ENCODE results near the gene HEG1.

HEG1 gene

GRCh38 chr3:125001557-125002413, 54.0 kb downstream of the HEG1 start:
- Histone ChIP-seq H3K27me3 (ENCODE audit: insufficient read depth, poor library complexity, severe bottlenecking) (no peaks in the 10 kb centered on the region), H3K9me3 (ENCODE audit: severe bottlenecking) (no peaks in the 10 kb centered on the region), H3K27ac (ENCODE audit: poor library complexity, severe bottlenecking) (no peak overlapping the region), H3K36me3 (ENCODE audit: low read depth) (peaks cover 69% of the 10 kb centered on the region), H3K4me3 (ENCODE audit: severe bottlenecking) (no peak overlapping the region), H3K4me1 (ENCODE audit: insufficient read depth, poor library complexity, severe bottlenecking) (no peaks in the 10 kb centered on the region)
- no peak for TF ChIP-seq CTCF (IDR thresholded peaks at IDR 0.05; ENCODE audit: poor library complexity, severe bottlenecking)
- ATAC-seq (ENCODE audit: low read depth), result no peak
- DNase-seq (ENCODE audit: low spot score), result no peak

- Histone ChIP-seq H3K27me3 (ENCODE audit: insufficient read depth, poor library complexity, severe bottlenecking) (no peaks in the 10 kb centered on the region), H3K27ac (ENCODE audit: poor library complexity, severe bottlenecking) (no peak overlapping the region), H3K9me3 (ENCODE audit: severe bottlenecking) (no peaks in the 10 kb centered on the region), H3K4me3 (ENCODE audit: severe bottlenecking) (no peak overlapping the region), H3K36me3 (ENCODE audit: low read depth) (peaks cover 66% of the 10 kb centered on the region), H3K4me1 (ENCODE audit: insufficient read depth, poor library complexity, severe bottlenecking) (no peaks in the 10 kb centered on the region)
- ATAC-seq (ENCODE audit: low read depth), result no peak
- DNase-seq (ENCODE audit: low spot score), result no peak
- TF ChIP-seq CTCF (IDR thresholded peaks at IDR 0.05; ENCODE audit: poor library complexity, severe bottlenecking), result no peak
Observed at GRCh38 chr3:125000661-125001060, 55.1 kb downstream of the HEG1 start.

GRCh38 chr3:124999897-125000435, 55.8 kb downstream of the HEG1 start:
- H3K27ac ChIP-seq (ENCODE audit: poor library complexity, severe bottlenecking), result no peak overlapping the region
- TF ChIP-seq CTCF (IDR thresholded peaks at IDR 0.05; ENCODE audit: poor library complexity, severe bottlenecking), result no peak
- H3K36me3 ChIP-seq (ENCODE audit: low read depth), result peaks cover 69% of the 10 kb centered on the region
- ATAC-seq (ENCODE audit: low read depth), result no peak
- no peak overlapping the region for H3K4me3 ChIP-seq (ENCODE audit: severe bottlenecking)
- H3K4me1 ChIP-seq (ENCODE audit: insufficient read depth, poor library complexity, severe bottlenecking), result no peaks in the 10 kb centered on the region
- H3K9me3 ChIP-seq (ENCODE audit: severe bottlenecking), result no peaks in the 10 kb centered on the region
- H3K27me3 ChIP-seq (ENCODE audit: insufficient read depth, poor library complexity, severe bottlenecking), result no peaks in the 10 kb centered on the region
- DNase-seq (ENCODE audit: low spot score), result no peak

GRCh38 chr3:124999317-124999716, 56.5 kb downstream of the HEG1 start:
- Histone ChIP-seq H3K4me3 (ENCODE audit: severe bottlenecking) (no peak overlapping the region), H3K27ac (ENCODE audit: poor library complexity, severe bottlenecking) (no peak overlapping the region), H3K27me3 (ENCODE audit: insufficient read depth, poor library complexity, severe bottlenecking) (no peaks in the 10 kb centered on the region), H3K36me3 (ENCODE audit: low read depth) (peaks cover 68% of the 10 kb centered on the region), H3K9me3 (ENCODE audit: severe bottlenecking) (no peaks in the 10 kb centered on the region), H3K4me1 (ENCODE audit: insufficient read depth, poor library complexity, severe bottlenecking) (no peaks in the 10 kb centered on the region)
- no peak for DNase-seq (ENCODE audit: low spot score)
- no peak for ATAC-seq (ENCODE audit: low read depth)
- no peak for TF ChIP-seq CTCF (IDR thresholded peaks at IDR 0.05; ENCODE audit: poor library complexity, severe bottlenecking)

GRCh38 chr3:124998247-124998630, 57.6 kb downstream of the HEG1 start:
- no peak overlapping the region for H3K27ac ChIP-seq (ENCODE audit: poor library complexity, severe bottlenecking)
- H3K27me3 ChIP-seq (ENCODE audit: insufficient read depth, poor library complexity, severe bottlenecking), result no peaks in the 10 kb centered on the region
- H3K4me1 ChIP-seq (ENCODE audit: insufficient read depth, poor library complexity, severe bottlenecking), result no peaks in the 10 kb centered on the region
- peaks cover 57% of the 10 kb centered on the region for H3K36me3 ChIP-seq (ENCODE audit: low read depth)
- no peaks in the 10 kb centered on the region for H3K9me3 ChIP-seq (ENCODE audit: severe bottlenecking)
- DNase-seq (ENCODE audit: low spot score) (no peak), ATAC-seq (ENCODE audit: low read depth) (no peak)
- no peak overlapping the region for H3K4me3 ChIP-seq (ENCODE audit: severe bottlenecking)
- TF ChIP-seq CTCF (IDR thresholded peaks at IDR 0.05; ENCODE audit: poor library complexity, severe bottlenecking), result no peak

All from RWPE2 (cell line).